ENCODE measurements around the gene FSTL1. TPM values are rescaled to one million over a fixed set of nuclear protein-coding genes. Genes with fewer than 3 reads are reported as not detected.

The FSTL1 gene
- 44.5 to 74.3 TPM (median 60.0 TPM) in 5 replicates for total RNA-seq (2022; extraction: Qiagen RNA extraction)

GRCh38 chr3:120450600-120451271 is at the start of gene FSTL1:
FSTL1 (minus strand) TSS chr3:120450992; CDS start chr3:120450746, 246 bp downstream.

DNA sequence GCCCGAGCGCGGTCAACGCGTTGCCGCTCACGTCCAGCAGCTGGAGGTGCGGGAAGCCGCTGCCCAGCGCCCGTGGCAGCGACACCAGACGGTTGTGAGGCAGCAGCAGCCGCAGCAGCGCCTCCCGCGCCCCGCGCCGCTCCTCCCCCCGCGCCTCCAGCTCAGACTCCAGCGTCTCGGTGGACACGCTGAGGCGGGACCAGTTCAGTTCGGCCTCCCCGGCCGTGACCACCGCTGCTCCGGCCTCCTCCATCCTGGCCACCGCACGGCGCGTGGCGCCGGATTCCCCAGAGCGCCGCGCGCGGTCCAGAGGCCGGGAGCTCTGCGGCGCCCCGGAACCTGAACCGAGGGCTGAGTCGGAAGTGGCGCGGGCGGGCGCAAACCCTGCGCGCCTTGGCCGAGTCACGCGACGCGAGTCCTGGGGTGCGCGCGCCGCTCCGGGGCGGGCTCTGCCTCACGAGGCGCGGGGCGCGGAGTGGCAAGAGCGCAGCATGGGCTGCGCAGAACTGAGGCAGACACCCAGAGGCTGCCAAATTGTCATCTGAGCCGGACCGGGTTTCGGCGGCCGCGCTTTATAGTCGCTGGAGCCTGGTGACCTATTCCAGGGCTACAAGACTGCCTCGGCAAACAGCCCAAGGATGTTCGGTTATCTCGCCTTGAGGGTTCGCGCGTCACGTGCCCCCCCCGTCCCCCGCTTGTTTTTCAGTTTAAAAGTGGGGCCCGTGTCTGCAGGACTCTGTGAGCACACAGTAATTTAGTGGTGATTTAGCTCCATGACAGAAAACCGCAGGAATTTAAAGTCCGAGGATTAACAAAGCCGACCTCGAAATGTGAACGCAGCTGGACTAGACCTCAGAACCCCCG is 101.6 kb downstream of the FSTL1 start, which contains the start of gene LRRC58:
LRRC58 (minus strand) TSS at position 364 of the 864 bp plus-strand sequence; CDS start at position 253, 111 bp downstream.

Other genes with a start within 250 kb of the FSTL1 start
- 0.25 to 0.59 TPM (median 0.38 TPM) in 5 replicates for gene GPR156, start 165.8 kb downstream of the FSTL1 start, total RNA-seq (2022; extraction: Qiagen RNA extraction)
- gene LRRC58, start 101.6 kb downstream of the FSTL1 start, total RNA-seq (2022; extraction: Qiagen RNA extraction) = 12.1 to 19.3 TPM (median 14.5 TPM) in 5 replicates
- 194 to 346 TPM (median 201 TPM) in 5 replicates for gene NDUFB4, start 145.3 kb upstream of the FSTL1 start, total RNA-seq (2022; extraction: Qiagen RNA extraction)
- 17.7 to 25.2 TPM (median 21.9 TPM) in 5 replicates for gene HGD, start 231.2 kb upstream of the FSTL1 start, total RNA-seq (2022; extraction: Qiagen RNA extraction)

All from A549 treated with dexamethasone at 1 μM for 4 hours (cell line).